Breast epithelium (tissue), 4 donors: ENCODE results near the gene CEND1. TPM values are rescaled to one million over a fixed set of nuclear protein-coding genes. Genes with fewer than 3 reads are reported as not detected.
A peak's percentile ranks its signal among the peaks of the same experiment; 100 is the strongest.

ENCODE experiments used
- DNase-seq, 2 donors: peaks; one replicate each; pipeline ENCODE4 v3.0.0-alpha.2; 2019; ENCODE audit warnings: low spot score in 2 of 2
- H3K27ac ChIP-seq, 2 donors: fragments of 200-600 bp; sonication (generic) in 1 of 2; one replicate each; pipeline ENCODE4 v1.5.1; 2016 to 2019; ENCODE audit warnings: mild to moderate bottlenecking in 1 of 2
- H3K27me3 ChIP-seq, 2 donors: fragments of 200-600 bp; sonication (generic) in 1 of 2; one replicate each; pipeline versions ENCODE4 v1.5.1 to v1.6.0; 2017 to 2019; ENCODE audit warnings: control low read depth in 1 of 2, mild to moderate bottlenecking in 1 of 2
- H3K36me3 ChIP-seq: fragments of 200-600 bp; one replicate; pipeline ENCODE4 v1.5.1; 2019
- H3K4me1 ChIP-seq, 2 donors: fragments of 200-600 bp; sonication (generic); one replicate each; pipeline ENCODE4 v1.5.1; 2016 to 2019; ENCODE audit warnings: control low read depth in 1 of 2
- H3K4me3 ChIP-seq, 3 donors: fragments of 200-600 bp; sonication (generic); 1 replicate in 2 of 3; 2 replicates in 1 of 3; pipeline ENCODE4 v1.5.1; 2016 to 2019; ENCODE audit warnings: mild to moderate bottlenecking in 3 of 3, moderate library complexity in 2 of 3
- H3K9me3 ChIP-seq, 2 donors: fragments of 200-600 bp; sonication (generic) in 1 of 2; one replicate each; pipeline ENCODE4 v1.5.1; 2016 to 2019; ENCODE audit warnings: control low read depth in 1 of 2
- CTCF ChIP-seq, 3 donors: fragments of 450-650 bp; IDR thresholded peaks; one replicate each; pipeline ENCODE4 v1.5.1; 2016 to 2017; ENCODE audit warnings: antibody characterized with exemption in 3 of 3, mild to moderate bottlenecking in 3 of 3, moderate library complexity in 3 of 3
- POLR2A ChIP-seq: fragments of 450-650 bp; IDR thresholded peaks from one replicate; pipeline ENCODE4 v1.6.1; 2016; ENCODE audit warnings: antibody characterized with exemption, mild to moderate bottlenecking, moderate library complexity
- POLR2AphosphoS5 ChIP-seq, 3 donors: sonication (generic); formaldehyde crosslinking; IDR thresholded peaks; one replicate each; pipeline ENCODE4 v1.6.1; 2017; ENCODE audit warnings: antibody characterized with exemption in 3 of 3
- intact Hi-C: fragments of 100-400 bp; cut with DNase I; formaldehyde crosslinking; loops from one replicate; pipeline ENCODE4 v1.15.1; 2023; ENCODE audit warnings: low total_unique reads
- total RNA-seq, 3 donors: library from RNA; depleted of rRNA; stranded (reverse); fragments of >200 nt; gene quantifications; one replicate each; pipeline ENCODE4 v1.1.0, GENCODE V29; 2016

CEND1 gene
- total RNA-seq, 3 donors from 2014 or later = not detected

GRCh38 chr11:761526-762108 is 28.3 kb downstream of the CEND1 start:
- TF ChIP-seq POLR2AphosphoS5 (IDR thresholded peaks at IDR 0.05) = no peak
- TF ChIP-seq CTCF (IDR thresholded peaks at IDR 0.05) = no peak
- TF ChIP-seq POLR2A = no peak
- intact Hi-C loops = no loop called here
- no peaks in the 10 kb centered on the region for H3K36me3 ChIP-seq
- no peaks in the 10 kb centered on the region for H3K27me3 ChIP-seq
- H3K27ac ChIP-seq = peak overlapping the region; percentile 71 to 73
- H3K4me1 ChIP-seq = peaks cover 0 to 4% of the 10 kb centered on the region in 2 donors
- no peak overlapping the region for H3K4me3 ChIP-seq
- no peaks in the 10 kb centered on the region for H3K9me3 ChIP-seq
- DNase-seq = no peak

- Histone ChIP-seq H3K27me3 (no peaks in the 10 kb centered on the region), H3K4me1 (peaks cover 0 to 4% of the 10 kb centered on the region in 2 donors), H3K9me3 (no peaks in the 10 kb centered on the region), H3K27ac (no peak overlapping the region), H3K36me3 (no peaks in the 10 kb centered on the region), H3K4me3 (no peak overlapping the region)
- intact Hi-C loops = no loop called here
- TF ChIP-seq CTCF (IDR thresholded peaks at IDR 0.05) (no peak), POLR2A (no peak), POLR2AphosphoS5 (IDR thresholded peaks at IDR 0.05) (no peak)
- DNase-seq = no peak
Measured at GRCh38 chr11:760236-760635, 29.7 kb downstream of the CEND1 start.

- Histone ChIP-seq H3K36me3 (no peaks in the 10 kb centered on the region), H3K9me3 (no peaks in the 10 kb centered on the region), H3K4me3 (no peak overlapping the region), H3K4me1 (peaks cover 0 to 9% of the 10 kb centered on the region in 2 donors), H3K27ac (no peak overlapping the region), H3K27me3 (no peaks in the 10 kb centered on the region)
- intact Hi-C loops = loop anchor here (5.0 kb wide), 1 partner anchor 1828 kb away; no protein-coding TSS in a partner anchor
- DNase-seq = no peak
- TF ChIP-seq POLR2AphosphoS5 (IDR thresholded peaks at IDR 0.05) (no peak), POLR2A (no peak), CTCF (IDR thresholded peaks at IDR 0.05) (no peak)
Measured at GRCh38 chr11:749731-750130, 40.2 kb downstream of the CEND1 start.

- TF ChIP-seq POLR2A = no peak
- no peak for TF ChIP-seq POLR2AphosphoS5 (IDR thresholded peaks at IDR 0.05)
- no peak for TF ChIP-seq CTCF (IDR thresholded peaks at IDR 0.05)
- DNase-seq = no peak
- Histone ChIP-seq H3K4me1 (peaks cover 0 to 9% of the 10 kb centered on the region in 2 donors), H3K9me3 (no peaks in the 10 kb centered on the region), H3K27ac (peak overlapping the region; percentile 81 to 84), H3K36me3 (no peaks in the 10 kb centered on the region), H3K4me3 (peak overlapping the region; percentile 84 to 97 (median 89)), H3K27me3 (no peaks in the 10 kb centered on the region)
- intact Hi-C loops = loop anchor here (5.0 kb wide), 1 partner anchor 1829 kb away; no protein-coding TSS in a partner anchor
Measured at GRCh38 chr11:748007-748359, 41.9 kb downstream of the CEND1 start.

GRCh38 chr11:747158-748006 is 42.5 kb downstream of the CEND1 start, which contains the start of gene TALDO1:
Gene TALDO1, plus strand, starts transcription at chr11:747464. Its CDS starts 18 bp downstream, at chr11:747482.
- Histone ChIP-seq H3K9me3 (no peaks in the 10 kb centered on the region), H3K4me1 (peaks cover 0 to 9% of the 10 kb centered on the region in 2 donors), H3K36me3 (no peaks in the 10 kb centered on the region), H3K27ac (peak within 1 kb of the TSS; percentile 81 to 84), H3K4me3 (peak within 1 kb of the TSS; percentile 84 to 97 (median 89)), H3K27me3 (no peaks in the 10 kb centered on the region)
- peak; percentile 41 to 58 (median 53) for TF ChIP-seq POLR2AphosphoS5 (IDR thresholded peaks at IDR 0.05)
- no peak for TF ChIP-seq POLR2A
- TF ChIP-seq CTCF (IDR thresholded peaks at IDR 0.05) = peak in 1 of 3 donors; percentile 24
- DNase-seq = peak; percentile 86 to 91
- intact Hi-C loops = loop anchor here (5.0 kb wide), 1 partner anchor 1830 kb away; no protein-coding TSS in a partner anchor
